Ecto neural progenitor cell (in vitro differentiated cells): Measurements from ENCODE around the gene CCDC192.
"Not testable (repeated sequence)": the region's sequence is repeated elsewhere in the genome, so short reads cannot be mapped to it uniquely, and the experiment has no call there.

ENCODE experiments used
- DNase-seq: peaks from one replicate; pipeline ENCODE4 v3.0.0-alpha.2; 2018; ENCODE audit warnings: low spot score

CCDC192 gene

GRCh38 chr5:127699416-127699815, 3.8 kb upstream of the CCDC192 start:
- no peak for DNase-seq

- DNase-seq: no peak
These were observed 2.9 kb upstream of the CCDC192 start for GRCh38 chr5:127700237-127700766.

- DNase-seq: no peak
These were observed 757 bp upstream of the CCDC192 start for GRCh38 chr5:127702434-127702833.

GRCh38 chr5:127705120-127705892, 2.1 kb downstream of the CCDC192 start:
- no peak for DNase-seq

- no peak for DNase-seq
These were observed 3.5 kb downstream of the CCDC192 start for GRCh38 chr5:127706691-127707090.

GRCh38 chr5:127707209-127707608, 4.0 kb downstream of the CCDC192 start:
- no peak for DNase-seq

- not testable (repeated sequence) for DNase-seq
These were observed 9.9 kb downstream of the CCDC192 start for GRCh38 chr5:127713083-127713482.

- no peak for DNase-seq
These were observed 15.0 kb downstream of the CCDC192 start for GRCh38 chr5:127718181-127718580.

- DNase-seq: no peak
These were observed 20.4 kb downstream of the CCDC192 start for GRCh38 chr5:127723571-127723970.

- DNase-seq: no peak
These were observed 22.5 kb downstream of the CCDC192 start for GRCh38 chr5:127725673-127726072.

- DNase-seq: no peak
These were observed 29.8 kb downstream of the CCDC192 start for GRCh38 chr5:127732963-127733362.

GRCh38 chr5:127739348-127739747, 36.2 kb downstream of the CCDC192 start:
- not testable (repeated sequence) for DNase-seq

GRCh38 chr5:127739807-127740384, 36.7 kb downstream of the CCDC192 start:
- no peak for DNase-seq

GRCh38 chr5:127741412-127741811, 38.2 kb downstream of the CCDC192 start:
- DNase-seq: no peak

- no peak for DNase-seq
These were observed 41.0 kb downstream of the CCDC192 start for GRCh38 chr5:127744241-127744640.

GRCh38 chr5:127746756-127747155, 43.6 kb downstream of the CCDC192 start:
- DNase-seq: no peak

- not testable (repeated sequence) for DNase-seq
These were observed 49.5 kb downstream of the CCDC192 start for GRCh38 chr5:127752503-127753265.

GRCh38 chr5:127754259-127754658, 51.1 kb downstream of the CCDC192 start:
- no peak for DNase-seq

- no peak for DNase-seq
These were observed 51.5 kb downstream of the CCDC192 start for GRCh38 chr5:127754706-127755105.

- DNase-seq: no peak
These were observed 54.4 kb downstream of the CCDC192 start for GRCh38 chr5:127757576-127757975.

- no peak for DNase-seq
These were observed 55.6 kb downstream of the CCDC192 start for GRCh38 chr5:127758766-127759283.

- no peak for DNase-seq
These were observed 58.7 kb downstream of the CCDC192 start for GRCh38 chr5:127761869-127762268.
